ENCODE results near the gene NAA20. TPM values are rescaled to one million over a fixed set of nuclear protein-coding genes. Genes with fewer than 3 reads are reported as not detected.

The NAA20 gene
- total and polyA plus RNA-seq, 2 of the 13 experiments (the other 11 are each of a cell fraction or from before 2014, with no cell fraction given): 81.9 to 82.8 TPM

GRCh38 chr20:20009784-20010253 lies 7.3 kb upstream of the NAA20 start (continued):
- TF ChIP-seq DZIP1 (CRISPR knock-in tag; IDR thresholded peaks at IDR 0.05) (no peak), SPEN (CRISPR knock-in tag; IDR thresholded peaks at IDR 0.05; ENCODE audit: low read depth) (no peak), IRX3 (CRISPR knock-in tag; IDR thresholded peaks at IDR 0.05; ENCODE audit: borderline replicate concordance, low read depth) (no peak), ZNF615 (CRISPR knock-in tag; IDR thresholded peaks at IDR 0.05; ENCODE audit: borderline replicate concordance) (no peak), MTA1 (CRISPR knock-in tag; IDR thresholded peaks at IDR 0.05; ENCODE audit: borderline replicate concordance) (0 out of 2 replicates have a peak, but pooled peaks have one; percentile 29), ZNF737 (CRISPR knock-in tag; IDR thresholded peaks at IDR 0.05; ENCODE audit: borderline replicate concordance) (no peak), ZNF253 (CRISPR knock-in tag; IDR thresholded peaks at IDR 0.05; ENCODE audit: borderline replicate concordance) (no peak), IKZF1 (IDR thresholded peaks at IDR 0.05) (no peak), TAF15 (IDR thresholded peaks at IDR 0.05; ENCODE audit: low read depth, low read length, poor library complexity, severe bottlenecking) (no peak), SMC3 (IDR thresholded peaks at IDR 0.05; ENCODE audit: low read length) (peak; percentile 3; the same call in 1 of the 2 replicates), POLR2AphosphoS2 (IDR thresholded peaks at IDR 0.05; ENCODE audit: low read depth, low read length) (no peak), HNRNPUL1 (IDR thresholded peaks at IDR 0.05; ENCODE audit: low read depth, low read length) (no peak), GTF3A (CRISPR knock-in tag; conservative IDR thresholded peaks at IDR 0.05) (no peak), THAP7 (CRISPR knock-in tag; IDR thresholded peaks at IDR 0.05) (no peak), ZNF770 (CRISPR knock-in tag; IDR thresholded peaks at IDR 0.05) (no peak)
- TF ChIP-seq, protein P1, sequence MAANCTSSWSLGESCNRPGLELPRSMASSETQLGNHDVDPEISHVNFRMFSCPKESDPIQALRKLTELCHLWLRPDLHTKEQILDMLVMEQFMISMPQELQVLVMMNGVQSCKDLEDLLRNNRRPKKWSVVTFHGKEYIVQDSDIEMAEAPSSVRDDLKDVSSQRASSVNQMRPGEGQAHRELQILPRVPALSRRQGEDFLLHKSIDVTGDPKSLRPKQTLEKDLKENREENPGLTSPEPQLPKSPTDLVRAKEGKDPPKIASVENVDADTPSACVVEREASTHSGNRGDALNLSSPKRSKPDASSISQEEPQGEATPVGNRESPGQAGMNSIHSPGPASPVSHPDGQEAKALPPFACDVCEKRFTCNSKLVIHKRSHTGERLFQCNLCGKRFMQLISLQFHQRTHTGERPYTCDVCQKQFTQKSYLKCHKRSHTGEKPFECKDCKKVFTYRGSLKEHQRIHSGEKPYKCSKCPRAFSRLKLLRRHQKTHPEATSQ (CRISPR knock-in tag; IDR thresholded peaks at IDR 0.05; ENCODE audit: borderline replicate concordance): no peak
- TF ChIP-seq, protein P2, sequence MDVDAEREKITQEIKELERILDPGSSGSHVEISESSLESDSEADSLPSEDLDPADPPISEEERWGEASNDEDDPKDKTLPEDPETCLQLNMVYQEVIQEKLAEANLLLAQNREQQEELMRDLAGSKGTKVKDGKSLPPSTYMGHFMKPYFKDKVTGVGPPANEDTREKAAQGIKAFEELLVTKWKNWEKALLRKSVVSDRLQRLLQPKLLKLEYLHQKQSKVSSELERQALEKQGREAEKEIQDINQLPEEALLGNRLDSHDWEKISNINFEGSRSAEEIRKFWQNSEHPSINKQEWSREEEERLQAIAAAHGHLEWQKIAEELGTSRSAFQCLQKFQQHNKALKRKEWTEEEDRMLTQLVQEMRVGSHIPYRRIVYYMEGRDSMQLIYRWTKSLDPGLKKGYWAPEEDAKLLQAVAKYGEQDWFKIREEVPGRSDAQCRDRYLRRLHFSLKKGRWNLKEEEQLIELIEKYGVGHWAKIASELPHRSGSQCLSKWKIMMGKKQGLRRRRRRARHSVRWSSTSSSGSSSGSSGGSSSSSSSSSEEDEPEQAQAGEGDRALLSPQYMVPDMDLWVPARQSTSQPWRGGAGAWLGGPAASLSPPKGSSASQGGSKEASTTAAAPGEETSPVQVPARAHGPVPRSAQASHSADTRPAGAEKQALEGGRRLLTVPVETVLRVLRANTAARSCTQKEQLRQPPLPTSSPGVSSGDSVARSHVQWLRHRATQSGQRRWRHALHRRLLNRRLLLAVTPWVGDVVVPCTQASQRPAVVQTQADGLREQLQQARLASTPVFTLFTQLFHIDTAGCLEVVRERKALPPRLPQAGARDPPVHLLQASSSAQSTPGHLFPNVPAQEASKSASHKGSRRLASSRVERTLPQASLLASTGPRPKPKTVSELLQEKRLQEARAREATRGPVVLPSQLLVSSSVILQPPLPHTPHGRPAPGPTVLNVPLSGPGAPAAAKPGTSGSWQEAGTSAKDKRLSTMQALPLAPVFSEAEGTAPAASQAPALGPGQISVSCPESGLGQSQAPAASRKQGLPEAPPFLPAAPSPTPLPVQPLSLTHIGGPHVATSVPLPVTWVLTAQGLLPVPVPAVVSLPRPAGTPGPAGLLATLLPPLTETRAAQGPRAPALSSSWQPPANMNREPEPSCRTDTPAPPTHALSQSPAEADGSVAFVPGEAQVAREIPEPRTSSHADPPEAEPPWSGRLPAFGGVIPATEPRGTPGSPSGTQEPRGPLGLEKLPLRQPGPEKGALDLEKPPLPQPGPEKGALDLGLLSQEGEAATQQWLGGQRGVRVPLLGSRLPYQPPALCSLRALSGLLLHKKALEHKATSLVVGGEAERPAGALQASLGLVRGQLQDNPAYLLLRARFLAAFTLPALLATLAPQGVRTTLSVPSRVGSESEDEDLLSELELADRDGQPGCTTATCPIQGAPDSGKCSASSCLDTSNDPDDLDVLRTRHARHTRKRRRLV (CRISPR knock-in tag; IDR thresholded peaks at IDR 0.05): no peak
